ENCODE results near the gene CC2D2A.
"Not testable (repeated sequence)": the region's sequence is repeated elsewhere in the genome, so short reads cannot be mapped to it uniquely, and the experiment has no call there.

The CC2D2A gene

DNA sequence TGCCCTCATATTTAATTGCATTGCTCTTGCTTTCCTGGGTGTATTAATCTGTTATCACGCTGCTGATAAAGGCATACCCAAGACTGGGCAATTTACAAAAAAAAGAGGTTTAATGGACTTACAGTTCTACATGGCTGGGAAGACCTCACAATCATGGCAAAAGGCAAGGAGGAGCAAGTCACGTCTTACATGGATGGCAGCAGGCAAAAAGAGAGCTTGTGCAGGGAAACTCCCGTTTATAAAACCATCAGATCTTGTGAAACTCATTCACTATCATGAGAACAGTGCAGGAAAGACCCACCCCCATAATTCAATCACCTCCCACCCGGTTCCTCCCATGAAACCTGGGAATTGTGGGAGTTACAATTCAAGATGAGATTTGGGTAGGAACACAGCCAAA, 48.0 kb downstream of the CC2D2A start:
- not testable (repeated sequence) for FAIRE-seq

DNA sequence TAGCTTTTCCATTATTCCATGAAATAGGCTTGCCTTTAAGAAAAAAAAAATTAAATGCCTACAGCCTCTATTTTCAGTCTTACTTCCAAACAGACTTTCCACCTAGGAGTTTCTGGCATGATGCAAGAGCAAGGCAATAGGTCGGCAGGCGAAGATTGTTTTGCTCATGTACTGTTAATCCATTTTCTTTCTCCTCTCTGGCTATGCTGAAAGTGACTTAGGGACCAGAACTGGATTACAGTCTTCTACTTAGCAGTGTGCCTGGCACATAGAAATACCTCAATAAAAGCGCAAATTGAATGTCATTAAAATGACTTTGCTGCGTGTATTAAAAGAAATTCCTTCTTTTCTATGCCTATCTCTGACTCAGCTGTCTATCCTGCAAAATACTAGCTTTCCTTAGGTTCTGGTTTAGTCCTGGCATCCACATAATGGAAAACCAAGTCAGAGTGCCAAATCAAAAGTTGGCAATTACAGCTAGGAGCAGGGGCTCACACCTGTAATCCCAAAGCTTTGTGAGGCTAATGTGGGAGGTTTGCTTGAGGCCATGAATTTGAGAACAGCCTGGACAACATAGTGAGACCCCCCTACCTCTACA, 51.9 kb downstream of the CC2D2A start:
- no peak for FAIRE-seq

DNA sequence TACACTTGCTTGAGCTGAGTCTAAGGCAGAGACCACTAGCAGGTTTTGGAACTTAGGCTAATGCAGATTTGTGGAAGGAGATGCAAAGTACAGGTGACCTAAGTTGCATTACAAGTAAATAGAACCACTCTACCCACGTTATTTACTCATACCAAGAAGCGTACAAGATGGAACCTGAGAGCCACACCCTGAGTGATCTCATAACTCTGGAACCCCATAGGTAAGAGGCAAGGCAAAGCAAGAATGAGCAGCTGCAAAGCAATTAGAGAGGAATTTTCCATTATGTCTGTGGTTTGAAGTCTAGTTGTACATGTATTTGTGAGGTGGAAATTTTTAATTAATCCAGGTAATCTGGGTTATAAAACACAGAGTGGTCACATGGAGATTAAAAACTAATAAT, 55.4 kb downstream of the CC2D2A start:
- no peak for FAIRE-seq

DNA sequence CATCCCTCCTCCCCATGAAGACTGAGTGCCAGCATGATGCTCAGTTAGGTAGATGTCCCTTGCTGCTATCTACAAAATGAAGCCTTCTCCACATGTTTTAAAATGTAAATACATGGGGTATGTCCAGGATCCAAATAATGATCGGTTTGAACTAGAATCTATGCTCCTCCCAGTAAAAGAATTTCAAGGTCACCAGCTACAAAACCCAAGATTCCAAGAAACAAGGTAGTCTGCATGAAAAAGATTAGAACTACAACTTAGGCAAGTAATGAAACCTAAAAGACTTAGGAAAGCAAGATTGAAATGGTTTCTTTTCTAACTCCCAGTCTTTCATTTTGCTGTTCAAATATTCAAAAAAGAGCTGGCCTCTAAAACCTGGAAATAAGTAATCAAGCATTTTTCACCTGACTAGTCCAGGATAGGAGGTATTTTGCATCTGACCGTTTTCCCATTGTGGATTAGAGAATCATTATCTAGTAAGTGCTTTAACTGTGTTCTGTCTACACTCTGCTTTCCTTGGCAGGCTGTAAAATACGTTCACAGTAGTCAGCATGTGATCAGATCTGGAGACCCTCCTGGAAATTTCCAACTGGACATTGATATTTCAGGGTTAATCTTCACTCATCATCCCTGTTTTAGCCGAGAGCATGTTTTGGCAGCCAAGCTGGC, 57.4 kb downstream of the CC2D2A start:
- FAIRE-seq: no peak

DNA sequence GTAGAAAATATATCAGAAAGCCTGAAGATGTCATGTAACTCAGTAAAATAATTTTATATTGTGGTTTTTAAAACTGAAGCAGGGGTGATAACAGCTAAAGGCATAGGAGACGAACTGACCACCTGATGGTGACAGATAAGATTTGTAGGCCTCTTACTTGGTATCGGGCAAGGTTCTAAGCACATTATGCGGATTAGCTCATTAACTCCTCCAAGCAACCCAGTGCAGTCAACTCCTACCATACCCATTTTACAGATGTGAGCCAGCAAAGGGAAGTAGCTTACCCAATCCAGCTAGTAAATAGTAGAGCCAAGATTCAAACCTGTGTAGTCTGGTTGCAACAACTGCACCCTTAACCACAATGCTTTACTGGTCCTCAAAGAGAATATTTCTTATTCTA, 62.1 kb downstream of the CC2D2A start:
- no peak for FAIRE-seq

DNA sequence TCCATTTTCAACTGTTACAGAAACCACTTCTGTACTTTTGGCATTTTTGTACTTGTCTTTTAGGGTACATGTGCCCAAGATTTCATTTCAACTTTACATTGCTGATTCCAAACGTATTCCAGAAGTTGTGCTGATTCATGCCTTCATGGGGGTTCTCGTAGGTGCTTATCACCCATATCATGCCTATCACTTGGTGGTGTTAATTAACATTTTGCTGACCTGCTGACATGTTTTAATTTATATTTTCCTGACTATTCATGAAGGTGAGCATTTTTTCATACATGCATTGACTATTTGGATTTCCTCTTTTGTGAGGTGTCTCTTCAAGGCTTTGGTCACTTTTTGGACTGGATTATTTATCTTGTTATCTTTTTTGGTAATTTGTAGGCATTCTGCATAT, 64.1 kb downstream of the CC2D2A start:
- FAIRE-seq: no peak

DNA sequence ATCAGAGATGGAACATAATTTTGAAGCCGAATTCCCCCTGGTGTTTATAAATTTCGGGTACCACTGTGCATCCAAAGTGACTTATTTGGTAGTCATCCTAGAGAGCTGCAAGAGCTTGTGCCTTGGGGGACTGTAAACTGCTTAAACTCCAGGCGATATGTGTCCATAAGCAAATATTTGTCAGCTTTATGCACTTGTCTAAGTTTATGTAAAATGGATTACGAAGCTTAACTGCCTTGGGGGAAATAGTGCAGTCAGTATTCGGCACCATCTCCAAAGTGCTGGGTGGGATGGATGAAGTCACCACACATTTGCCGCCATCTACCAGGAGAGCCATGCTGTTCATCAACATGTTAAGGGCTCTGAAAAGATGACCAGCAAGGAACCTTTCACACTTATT, 65.9 kb downstream of the CC2D2A start:
- FAIRE-seq: no peak

DNA sequence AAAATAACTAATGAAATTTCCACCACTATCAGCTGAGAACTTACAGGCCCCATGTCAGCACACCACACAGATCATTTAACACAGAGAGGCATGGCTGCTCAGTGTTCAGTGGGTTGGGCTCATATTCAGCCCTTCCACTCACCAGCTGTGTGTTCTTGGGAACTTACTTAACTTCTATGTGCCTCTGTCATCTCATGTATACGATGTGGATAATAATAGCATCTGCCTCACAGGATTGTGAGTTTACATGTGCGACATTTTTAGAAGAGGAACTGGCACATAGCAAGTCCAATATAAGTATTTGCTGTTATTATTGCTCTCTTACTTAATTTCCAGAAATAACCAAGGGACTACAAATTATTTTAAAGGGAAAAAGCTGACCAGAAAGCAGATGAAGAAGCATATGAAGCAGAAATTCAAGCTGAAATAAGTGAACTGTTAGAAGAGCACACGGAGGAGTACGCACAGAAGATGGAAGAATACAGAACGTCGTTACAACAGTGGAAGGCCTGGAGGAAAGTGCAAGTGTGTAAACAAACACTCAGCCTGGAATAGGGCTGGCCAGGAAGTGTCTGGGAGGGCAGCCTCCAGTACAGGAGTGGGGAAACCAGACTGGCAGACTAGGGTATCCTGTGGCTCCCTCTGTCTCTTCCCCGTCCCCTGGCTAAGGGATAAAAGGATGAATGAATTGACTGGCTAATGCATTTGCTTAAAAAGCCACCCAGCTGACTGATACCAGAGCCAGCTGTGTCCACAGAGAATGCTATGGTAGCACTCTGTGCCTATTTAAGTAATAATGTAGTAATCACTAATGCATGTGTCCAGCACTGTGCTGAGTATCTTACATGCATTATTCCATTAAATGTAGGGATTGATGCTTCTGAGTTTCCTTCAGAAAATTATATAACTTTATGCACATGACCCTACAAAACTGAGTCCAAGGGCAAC, 67.1 kb downstream of the CC2D2A start:
- FAIRE-seq: no peak

DNA sequence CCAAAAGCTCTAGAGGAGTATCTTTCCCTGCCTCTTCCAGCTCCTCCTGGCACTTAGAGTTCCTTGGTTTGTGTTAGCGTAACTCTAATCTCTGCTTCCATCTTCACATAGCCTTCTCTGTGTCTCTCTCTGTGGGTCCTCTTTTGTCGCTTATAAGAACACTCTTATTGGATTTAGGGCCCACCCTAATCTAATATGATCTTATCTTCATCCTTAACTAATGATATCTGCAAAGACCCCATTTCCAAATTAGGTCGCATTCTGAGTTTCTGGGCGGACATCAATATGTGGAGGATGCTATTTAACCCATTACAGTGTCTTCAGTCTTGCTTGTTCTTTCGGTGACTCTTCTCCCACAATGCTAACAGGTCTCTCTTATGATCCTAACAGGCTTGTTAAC, 72.3 kb downstream of the CC2D2A start:
- FAIRE-seq: no peak

DNA sequence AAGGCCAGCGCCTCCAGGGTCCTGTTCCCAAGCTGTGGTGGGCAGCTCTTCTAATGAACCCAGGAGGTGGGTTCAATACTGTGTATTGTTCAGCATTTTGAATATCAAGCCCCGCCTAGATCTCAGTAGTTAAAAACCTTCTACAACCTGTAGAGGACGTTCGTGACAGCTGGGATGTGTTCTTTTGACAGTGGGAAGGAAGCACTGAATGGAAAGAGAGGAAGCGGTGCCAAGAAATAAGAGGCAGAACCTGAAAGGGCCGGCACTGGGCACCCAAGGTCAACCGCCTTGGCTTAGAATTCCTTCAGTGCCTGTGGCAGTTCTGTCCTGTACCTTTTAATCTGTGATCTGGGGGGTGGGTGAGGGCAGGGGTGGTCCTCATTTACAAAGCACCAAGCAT, 73.1 kb downstream of the CC2D2A start:
- FAIRE-seq: no peak

DNA sequence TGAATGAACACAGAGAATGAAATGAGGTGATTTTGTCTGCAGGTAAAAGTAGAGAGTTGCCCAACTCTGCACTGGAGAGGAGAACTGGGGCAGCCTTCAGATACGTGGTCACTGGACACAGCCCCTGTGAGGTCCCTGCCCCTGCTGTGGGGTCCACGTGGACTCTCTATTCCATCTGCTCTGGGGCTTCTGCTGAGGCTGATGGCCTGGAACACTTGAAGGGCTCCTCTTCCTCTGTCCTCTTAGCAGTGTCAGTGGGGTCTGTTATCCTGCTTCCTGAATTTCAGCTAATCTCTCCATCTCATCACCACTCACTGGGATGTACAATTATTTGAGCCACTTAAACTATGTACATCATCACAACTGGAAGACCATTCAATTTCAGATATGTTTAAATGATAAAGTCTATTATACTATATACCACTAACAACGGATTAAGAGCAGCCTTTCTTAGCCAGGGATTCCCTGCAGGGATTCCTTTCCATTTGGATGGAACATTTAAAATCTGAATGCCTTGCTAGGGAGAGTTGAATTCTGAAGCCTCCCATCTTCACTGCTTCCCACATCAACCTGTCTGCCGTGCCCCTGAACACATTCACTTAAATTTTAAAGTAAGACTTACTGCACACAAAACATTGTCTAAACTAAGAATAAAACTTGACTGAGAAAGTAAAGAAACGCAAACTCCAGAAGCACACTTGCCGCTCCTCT, 74.0 kb downstream of the CC2D2A start:
- no peak for FAIRE-seq

DNA sequence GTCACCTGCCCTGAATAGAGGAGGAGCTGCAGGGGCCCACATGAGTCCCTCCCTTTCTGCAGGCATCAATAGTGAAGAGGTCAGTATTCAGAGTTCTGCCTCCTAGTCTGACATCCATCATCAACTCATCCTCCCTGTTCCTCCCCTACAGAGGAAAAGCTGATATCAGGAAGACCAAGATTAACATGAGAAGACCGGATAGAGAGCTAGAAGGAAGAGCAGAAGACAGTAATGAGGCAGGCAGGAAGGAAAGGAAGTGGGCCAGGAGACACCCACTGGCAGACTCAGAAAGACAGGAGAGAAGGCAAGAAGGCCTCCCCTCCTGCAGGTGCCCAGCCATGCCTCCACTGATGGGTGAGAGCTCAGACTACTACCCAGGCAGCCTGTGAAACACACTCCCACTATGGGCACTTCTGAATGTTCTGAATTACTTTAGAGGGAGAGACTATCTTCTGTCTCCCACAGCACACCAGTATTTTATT, 74.6 kb downstream of the CC2D2A start:
- FAIRE-seq: no peak

DNA sequence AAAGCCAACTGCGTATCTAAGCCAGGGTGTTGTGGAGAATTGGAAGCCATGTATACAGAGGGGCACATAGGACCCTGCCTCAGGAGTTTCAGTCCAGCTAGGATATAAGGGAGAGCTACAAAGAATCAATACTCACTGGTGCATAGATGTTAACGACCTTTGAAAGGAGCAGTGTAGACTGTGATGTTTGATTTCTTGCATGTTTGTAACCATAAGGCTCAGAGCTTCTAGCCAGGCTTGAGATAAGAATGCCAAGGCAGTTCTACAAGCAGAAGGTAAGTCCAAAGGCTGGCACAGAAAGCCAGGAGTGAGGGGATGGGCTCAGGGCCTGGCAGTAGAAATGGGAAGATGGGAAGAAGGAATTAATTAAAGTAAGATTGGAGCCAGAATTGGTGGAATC, 75.7 kb downstream of the CC2D2A start:
- FAIRE-seq: no peak

DNA sequence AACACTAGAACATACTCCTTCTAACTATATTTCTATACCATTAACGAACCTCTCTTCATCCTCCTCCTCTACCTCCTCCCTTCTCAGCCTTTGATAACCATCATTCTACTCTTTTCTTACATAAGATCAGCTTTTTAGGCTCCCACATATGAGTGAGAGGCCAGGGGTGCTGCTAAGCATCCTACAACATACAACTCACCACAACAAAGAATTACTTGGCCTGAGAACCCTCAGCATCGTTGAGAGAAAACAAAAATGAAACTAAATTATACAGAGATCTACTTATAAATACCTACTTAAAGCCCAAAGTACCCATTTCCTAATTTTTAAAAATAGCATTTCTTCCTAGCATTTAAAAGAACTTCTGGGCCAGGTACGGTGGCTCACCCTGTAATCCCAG, 77.7 kb downstream of the CC2D2A start:
- no peak for FAIRE-seq

DNA sequence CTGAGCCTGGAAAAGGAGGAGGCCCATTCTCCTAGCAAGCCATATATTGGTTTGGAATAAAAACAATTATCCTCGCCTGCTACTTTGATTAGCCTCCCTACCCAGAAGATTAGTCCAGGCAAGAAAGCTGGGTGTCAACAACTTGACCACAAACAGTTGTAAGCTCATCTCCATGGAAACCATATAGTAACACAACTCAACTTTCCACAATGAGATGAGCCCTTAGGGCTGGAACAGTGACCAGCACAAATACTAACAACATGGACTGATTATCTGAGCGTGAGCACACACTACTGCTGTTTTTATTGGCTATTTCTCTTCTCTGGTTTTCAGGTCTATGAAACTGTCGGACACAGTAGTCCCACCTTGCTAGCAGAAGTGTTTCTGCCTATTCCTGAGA, 80.8 kb downstream of the CC2D2A start:
- FAIRE-seq: no peak

DNA sequence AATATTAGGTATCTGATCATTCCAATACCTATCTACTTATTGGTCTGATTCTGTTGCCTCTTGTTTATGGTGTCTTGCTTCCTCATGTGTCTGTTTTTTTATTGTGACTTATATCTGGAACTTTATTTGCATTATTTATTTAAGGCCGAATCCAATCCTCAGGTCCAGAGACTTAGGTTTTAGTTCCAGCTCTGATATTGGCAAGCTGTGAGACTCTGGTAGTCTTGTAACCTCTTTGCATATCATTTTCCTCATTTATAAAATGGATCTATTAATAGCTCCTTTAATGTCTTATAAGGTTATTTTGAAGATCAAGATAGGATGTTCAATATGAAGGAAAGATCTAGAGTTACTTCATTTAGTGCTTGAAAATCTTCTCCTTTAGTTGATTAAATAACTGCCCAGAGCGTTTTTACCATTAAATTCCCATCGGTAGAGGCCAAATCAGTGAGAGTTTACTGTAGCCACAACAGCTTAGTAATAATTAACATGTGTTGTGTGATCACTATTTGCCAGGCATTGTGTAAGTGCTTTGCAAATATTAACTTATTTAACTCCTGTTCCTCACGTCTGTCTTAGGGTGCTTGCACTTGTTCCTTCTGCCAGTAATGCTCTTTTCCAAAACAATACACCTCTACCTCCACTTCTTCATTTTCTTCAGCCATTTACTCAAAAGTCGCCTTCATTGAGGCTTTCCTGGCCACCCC, 82.2 kb downstream of the CC2D2A start:
- FAIRE-seq: no peak

DNA sequence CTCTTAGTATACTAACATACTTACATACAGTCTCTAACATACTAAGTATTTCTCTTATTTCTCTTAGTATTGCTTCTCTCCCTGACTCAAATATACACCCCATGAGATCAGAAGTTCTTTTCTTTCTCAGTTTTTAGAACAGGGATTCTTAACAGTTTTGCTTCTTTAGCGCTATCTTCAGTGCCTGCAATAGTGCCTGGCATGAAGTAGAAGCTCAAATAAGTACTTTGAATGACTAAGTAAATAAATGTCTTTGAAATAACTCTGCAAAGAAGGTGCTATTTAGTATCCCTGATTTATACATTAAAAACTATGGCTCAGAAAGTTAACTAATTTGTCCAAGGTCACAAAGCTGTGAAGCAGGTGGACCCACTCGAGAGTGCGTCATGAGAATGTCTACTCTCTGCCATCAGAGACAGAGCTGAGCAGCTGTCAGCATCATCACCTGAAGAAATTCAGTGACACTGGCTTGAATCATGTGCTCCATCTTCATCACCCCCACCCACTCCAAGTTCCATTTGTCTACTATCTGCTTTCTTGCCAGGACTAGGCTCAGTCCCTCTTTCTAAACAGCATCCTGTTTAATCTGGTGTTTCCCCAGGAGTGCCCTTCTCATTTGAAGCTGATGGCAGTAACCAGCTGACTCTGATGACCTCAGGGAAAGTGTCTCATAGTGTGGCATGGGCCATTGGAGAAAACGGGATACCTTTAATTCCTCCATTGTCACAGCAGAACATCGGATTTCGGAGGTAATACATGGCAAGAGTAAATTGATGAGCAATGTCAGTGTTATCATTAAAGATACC, 83.1 kb downstream of the CC2D2A start:
- no peak for FAIRE-seq

DNA sequence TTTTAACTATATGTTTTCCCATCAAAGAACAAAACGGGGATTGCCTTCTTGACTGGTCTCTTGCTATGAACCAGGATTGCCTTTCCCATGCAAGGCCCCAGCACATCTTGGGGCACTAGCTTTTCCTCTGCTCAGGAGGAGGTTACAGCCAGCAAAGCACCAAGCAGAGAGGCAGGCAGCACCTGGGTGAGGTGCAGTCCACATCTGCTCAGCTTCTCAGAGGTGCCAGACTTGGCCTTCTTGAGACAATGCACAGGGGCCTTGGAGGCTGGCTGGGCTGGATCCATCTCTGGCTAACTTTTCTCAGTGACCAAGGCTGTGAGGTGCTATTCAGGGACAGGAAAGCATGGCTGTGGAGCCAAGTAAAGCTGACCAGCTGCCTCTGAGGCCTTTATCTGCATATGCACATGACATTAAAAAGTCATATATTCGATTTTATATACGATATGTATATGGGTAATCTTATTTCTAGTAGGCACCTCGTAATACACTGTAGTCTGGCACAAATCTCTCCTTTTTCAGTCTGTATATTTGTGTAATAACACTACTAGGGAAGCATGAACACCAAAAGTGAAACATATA, 86.9 kb downstream of the CC2D2A start:
- no peak for FAIRE-seq

DNA sequence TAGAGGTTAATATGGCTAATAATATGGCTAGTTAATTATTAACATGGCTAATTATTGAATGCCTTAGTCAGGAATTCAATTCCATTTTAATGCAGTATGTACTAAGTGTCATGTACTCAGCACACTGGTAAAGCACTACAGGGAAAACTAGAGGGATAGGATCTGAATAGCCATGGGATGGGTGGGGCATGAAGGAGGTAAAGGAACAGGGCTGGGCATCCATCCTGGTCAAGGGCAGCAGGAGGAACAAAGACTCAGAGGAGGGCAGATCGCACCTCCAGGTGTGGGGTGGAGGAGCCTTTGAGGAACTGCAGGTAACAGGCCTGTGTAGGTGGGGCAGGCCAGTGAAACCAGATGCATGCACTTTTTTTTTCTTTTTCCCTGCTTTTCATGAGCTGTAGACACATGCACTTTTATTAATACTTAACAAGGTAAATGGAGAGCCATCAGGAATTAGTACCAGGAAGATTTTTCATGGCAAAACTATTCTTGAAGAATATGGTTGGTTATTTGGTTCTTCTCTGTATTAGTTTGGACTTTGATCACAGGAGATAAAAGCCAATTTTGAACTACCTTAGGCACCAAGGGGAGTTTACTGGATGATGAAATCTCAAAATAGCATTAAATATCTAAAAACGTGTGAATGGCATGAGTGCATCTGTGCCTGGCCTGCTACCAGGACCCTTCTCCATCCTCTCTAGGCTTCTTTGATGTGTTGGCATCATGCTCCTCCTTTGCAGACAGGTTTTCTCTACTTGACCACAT, 88.3 kb downstream of the CC2D2A start:
- no peak for FAIRE-seq

DNA sequence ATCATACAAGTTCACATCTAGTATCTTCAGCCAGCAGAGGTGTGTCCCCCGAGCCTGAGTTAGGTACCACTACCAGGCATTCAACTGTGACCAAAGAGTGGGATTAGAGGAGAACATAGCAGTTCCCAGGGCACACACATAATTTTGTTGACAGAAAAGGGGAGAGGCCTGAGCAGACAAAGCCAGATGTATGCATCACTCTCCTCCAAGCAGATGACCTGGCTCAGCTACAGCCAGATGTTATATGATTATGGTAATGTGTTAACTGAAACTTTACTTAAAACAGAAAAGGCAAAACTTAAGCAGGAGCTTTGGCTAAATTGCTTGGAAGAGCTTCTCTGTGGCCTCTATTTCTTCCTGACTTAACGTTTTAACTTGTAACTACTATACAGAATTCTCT, 88.9 kb downstream of the CC2D2A start:
- no peak for FAIRE-seq

Data from colon (tissue), 2 donors.